HK-2 (cell line): ENCODE measurements around the gene KRTAP6-3.

ENCODE experiments used
- DNase-seq: peaks from one replicate; pipeline ENCODE4 v3.0.0-alpha.2; 2018; ENCODE audit not compliant: unreplicated experiment

The KRTAP6-3 gene

DNA sequence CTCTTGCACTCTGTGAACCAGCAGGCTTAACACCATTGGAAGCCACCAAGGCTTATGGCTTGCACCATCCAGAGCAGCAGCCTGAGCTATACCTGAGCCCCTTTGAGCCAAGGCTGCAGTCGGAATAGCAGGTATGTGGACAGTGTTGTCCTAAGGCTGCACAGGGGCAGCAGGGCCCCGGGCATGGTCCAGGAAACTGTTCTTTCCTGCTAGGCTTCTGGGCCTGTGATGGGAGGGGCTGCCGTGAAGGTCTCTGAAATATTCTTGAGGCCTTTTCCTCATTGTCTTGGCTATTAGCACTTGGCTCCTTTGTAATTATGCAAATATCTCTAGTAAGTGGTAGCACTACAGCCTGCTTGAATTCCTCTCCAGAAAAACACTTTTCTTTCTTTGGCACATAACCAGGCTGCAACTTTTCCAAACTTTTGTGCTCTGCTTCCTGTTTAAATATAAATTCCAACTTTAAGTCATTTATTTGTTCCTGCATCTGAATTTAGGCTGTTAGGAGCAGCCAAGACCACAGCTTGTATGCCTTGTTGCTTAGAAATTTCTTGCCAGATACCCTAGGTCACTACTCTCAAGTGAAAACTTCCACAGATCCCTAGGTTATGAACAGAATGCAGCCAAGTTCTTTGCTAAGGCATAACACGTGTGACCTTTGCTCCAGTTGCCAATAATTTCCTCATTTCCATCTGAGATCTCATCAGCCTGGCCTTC lies 33.4 kb downstream of the KRTAP6-3 start:
- no peak for DNase-seq

- no peak for DNase-seq
Measured at GRCh38 chr21:30628109-30628508, 35.9 kb downstream of the KRTAP6-3 start.

DNA sequence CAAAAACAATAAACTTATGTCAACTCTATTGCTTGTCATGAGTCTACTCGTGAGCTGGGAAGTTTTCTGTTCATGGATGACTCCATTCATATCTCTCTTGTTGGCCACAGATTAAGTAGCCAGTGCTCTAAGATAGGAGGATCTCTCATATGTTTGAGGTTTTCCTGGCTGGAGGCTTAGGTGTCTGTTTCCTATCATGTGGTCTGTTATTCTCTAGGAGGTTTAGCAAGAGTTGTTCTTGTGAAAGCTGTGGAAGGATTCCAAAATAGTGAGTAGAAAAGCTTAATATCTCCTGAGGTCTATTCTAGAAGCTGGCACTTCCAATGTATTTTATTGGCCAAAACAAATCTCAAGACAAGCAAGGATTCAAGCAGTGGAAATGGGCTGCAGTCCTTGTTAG lies 37.0 kb downstream of the KRTAP6-3 start:
- DNase-seq, result no peak

- DNase-seq, result no peak
Measured at GRCh38 chr21:30634906-30635305, 42.7 kb downstream of the KRTAP6-3 start, which contains the start of gene KRTAP20-2. TSS of gene KRTAP20-2 (plus strand) at chr21:30635206. CDS start at chr21:30635264, 58 bp downstream.

DNA sequence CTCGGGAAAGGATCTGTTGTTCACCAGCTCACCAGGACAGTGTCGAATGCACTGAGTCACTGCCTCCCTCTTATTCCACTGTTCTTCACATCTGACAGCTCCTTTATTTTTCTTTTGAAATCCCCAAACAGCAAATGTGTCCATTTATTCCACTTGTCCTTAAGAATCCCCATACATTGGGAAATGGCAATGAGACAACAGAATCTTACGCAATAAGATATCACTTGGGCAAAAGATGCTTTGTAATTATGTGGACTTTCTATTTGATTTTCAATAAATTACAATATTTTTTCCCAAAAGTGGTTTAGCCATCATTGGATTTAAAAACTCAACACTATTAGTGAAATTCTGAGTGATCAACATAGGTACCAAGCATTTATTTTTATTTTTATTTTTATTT lies 46.4 kb downstream of the KRTAP6-3 start:
- DNase-seq, result no peak

DNA sequence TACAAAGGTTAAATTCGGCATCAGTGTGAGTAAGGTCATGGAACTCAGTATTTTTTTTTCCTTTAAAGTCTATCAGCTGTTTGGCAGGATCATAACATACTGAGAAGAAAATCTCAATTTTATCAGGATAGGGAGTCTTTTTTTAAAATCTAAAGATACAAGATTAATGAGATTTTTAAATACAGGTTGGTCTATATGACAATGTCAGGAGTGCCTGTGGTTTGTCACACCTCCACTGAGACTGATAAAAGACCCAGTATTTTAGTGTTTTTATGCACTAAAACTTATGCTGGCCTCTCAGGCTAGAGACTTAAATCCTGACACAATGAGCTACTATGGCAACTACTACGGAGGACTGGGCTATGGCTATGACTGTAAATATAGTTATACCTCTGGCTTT lies 50.3 kb downstream of the KRTAP6-3 start, which contains the start of gene KRTAP20-3:
KRTAP20-3 (plus strand) TSS at position 301 of the 400 bp plus-strand sequence.
- DNase-seq, result no peak
